Gastroesophageal sphincter (tissue), 4 donors: ENCODE data around the gene UBAC2. TPM values are rescaled to one million over a fixed set of nuclear protein-coding genes. Genes with fewer than 3 reads are reported as not detected.

ENCODE experiments used
- ATAC-seq: fragments of 150-250 bp; one replicate; pipeline ENCODE4 v1.9.1; 2016; ENCODE audit warnings: mild to moderate bottlenecking, moderate library complexity
- H3K27ac ChIP-seq, 4 donors: fragments of 200-600 bp; sonication (generic) in 3 of 4; 1 replicate in 3 of 4; 2 replicates in 1 of 4; pipeline ENCODE4 v1.5.1; 2016 to 2019
- H3K27me3 ChIP-seq: fragments of 200-600 bp; sonication (generic); one replicate; pipeline ENCODE4 v1.5.1; 2019
- H3K36me3 ChIP-seq, 2 donors: fragments of 200-600 bp; sonication (generic); one replicate each; pipeline ENCODE4 v1.5.1; 2019; ENCODE audit warnings: control low read depth in 1 of 2
- H3K4me1 ChIP-seq, 3 donors: fragments of 200-600 bp; sonication (generic); 1 replicate in 2 of 3; 2 replicates in 1 of 3; pipeline ENCODE4 v1.5.1; 2016 to 2019; ENCODE audit warnings: control low read depth in 2 of 3
- H3K4me3 ChIP-seq, 2 donors: fragments of 200-600 bp; sonication (generic); one replicate each; pipeline ENCODE4 v1.5.1; 2019; ENCODE audit warnings: mild to moderate bottlenecking in 1 of 2, moderate library complexity in 1 of 2
- H3K9me3 ChIP-seq, 3 donors: fragments of 200-600 bp; sonication (generic); one replicate each; pipeline ENCODE4 v1.5.1; 2017 to 2019; ENCODE audit warnings: control low read depth in 2 of 3
- EP300 ChIP-seq: sonication (generic); formaldehyde crosslinking; IDR thresholded peaks from one replicate; pipeline ENCODE4 v1.6.1; 2017; ENCODE audit warnings: antibody characterized with exemption, mild to moderate bottlenecking
- POLR2A ChIP-seq, 2 donors: fragments of 450-650 bp; IDR thresholded peaks; one replicate each; pipeline ENCODE4 v1.6.1; 2017; ENCODE audit warnings: antibody characterized with exemption in 2 of 2, mild to moderate bottlenecking in 2 of 2, moderate library complexity in 1 of 2
- POLR2AphosphoS5 ChIP-seq: sonication (generic); formaldehyde crosslinking; IDR thresholded peaks from one replicate; pipeline ENCODE4 v1.6.1; 2017; ENCODE audit warnings: antibody characterized with exemption
- WGBS, 2 donors: methylation state at CpG; one replicate each; pipeline ENCODE4 v1.1.5; 2018; ENCODE audit warnings: low coverage in 1 of 2; 5-methylcytosine and 5-hydroxymethylcytosine counted together
- total RNA-seq, 4 donors: library from RNA; depleted of rRNA; stranded (reverse); fragments of >200 nt; gene quantifications; one replicate each; pipeline ENCODE4 v1.1.0, GENCODE V29; 2016
- TF ChIP-seq, protein P1 (sequence below), 4 experiments: fragments of 200-600 bp in 2 of 4; fragments of 450-650 bp in 2 of 4; sonication (generic) in 1 of 4; IDR thresholded peaks; one replicate each; pipeline ENCODE4 v1.5.1; 2017 to 2019; ENCODE audit warnings: antibody characterized with exemption in 4 of 4, mild to moderate bottlenecking in 2 of 4, moderate library complexity in 2 of 4

The UBAC2 gene
- total RNA-seq, 4 donors from 2014 or later: 45.0 to 59.6 (median 52.2) TPM

DNA sequence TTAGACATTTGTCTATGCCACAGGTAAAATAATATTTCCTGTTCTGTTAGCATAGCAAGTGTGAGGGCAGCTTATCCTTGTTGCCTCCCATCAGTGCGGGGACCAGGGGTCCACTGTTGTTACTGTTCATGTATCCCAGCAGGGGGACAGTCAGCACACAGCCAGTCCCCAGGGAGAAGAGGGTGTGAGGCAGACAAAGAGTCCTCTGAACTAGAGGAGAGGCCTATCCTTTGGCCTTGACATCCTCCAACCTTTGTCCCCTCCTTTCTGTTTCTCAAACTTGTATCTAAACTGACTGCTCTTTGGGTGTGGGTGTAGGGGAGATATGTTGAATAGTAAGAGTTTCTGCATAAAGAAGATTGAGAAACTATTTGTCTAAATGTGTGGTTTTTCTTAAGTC is 60.4 kb downstream of the UBAC2 start:
- ATAC-seq: no peak
- no peaks in the 10 kb centered on the region for H3K9me3 ChIP-seq
- H3K36me3 ChIP-seq: peaks cover 0 to 6% of the 10 kb centered on the region in 2 donors
- no peaks in the 10 kb centered on the region for H3K27me3 ChIP-seq
- 79 to 100% methylated on average over 1 of the region's 1 CpG for WGBS, 2 donors
- no peak overlapping the region for H3K27ac ChIP-seq
- TF ChIP-seq, protein P1, sequence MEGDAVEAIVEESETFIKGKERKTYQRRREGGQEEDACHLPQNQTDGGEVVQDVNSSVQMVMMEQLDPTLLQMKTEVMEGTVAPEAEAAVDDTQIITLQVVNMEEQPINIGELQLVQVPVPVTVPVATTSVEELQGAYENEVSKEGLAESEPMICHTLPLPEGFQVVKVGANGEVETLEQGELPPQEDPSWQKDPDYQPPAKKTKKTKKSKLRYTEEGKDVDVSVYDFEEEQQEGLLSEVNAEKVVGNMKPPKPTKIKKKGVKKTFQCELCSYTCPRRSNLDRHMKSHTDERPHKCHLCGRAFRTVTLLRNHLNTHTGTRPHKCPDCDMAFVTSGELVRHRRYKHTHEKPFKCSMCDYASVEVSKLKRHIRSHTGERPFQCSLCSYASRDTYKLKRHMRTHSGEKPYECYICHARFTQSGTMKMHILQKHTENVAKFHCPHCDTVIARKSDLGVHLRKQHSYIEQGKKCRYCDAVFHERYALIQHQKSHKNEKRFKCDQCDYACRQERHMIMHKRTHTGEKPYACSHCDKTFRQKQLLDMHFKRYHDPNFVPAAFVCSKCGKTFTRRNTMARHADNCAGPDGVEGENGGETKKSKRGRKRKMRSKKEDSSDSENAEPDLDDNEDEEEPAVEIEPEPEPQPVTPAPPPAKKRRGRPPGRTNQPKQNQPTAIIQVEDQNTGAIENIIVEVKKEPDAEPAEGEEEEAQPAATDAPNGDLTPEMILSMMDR (IDR thresholded peaks at IDR 0.05): no peak
- TF ChIP-seq EP300: no peak
- no peak for TF ChIP-seq POLR2AphosphoS5
- no peak for TF ChIP-seq POLR2A (IDR thresholded peaks at IDR 0.05)
- no peak overlapping the region for H3K4me3 ChIP-seq
- H3K4me1 ChIP-seq: no peaks in the 10 kb centered on the region

GRCh38 chr13:99263126-99263785 is 62.6 kb downstream of the UBAC2 start:
- no peaks in the 10 kb centered on the region for H3K4me1 ChIP-seq
- WGBS, 2 donors: 70 to 84% methylated on average over 6 to 7 of the region's 7 CpGs
- no peak overlapping the region for H3K27ac ChIP-seq
- H3K4me3 ChIP-seq: no peak overlapping the region
- no peaks in the 10 kb centered on the region for H3K9me3 ChIP-seq
- H3K27me3 ChIP-seq: no peaks in the 10 kb centered on the region
- ATAC-seq: no peak
- TF ChIP-seq POLR2A (IDR thresholded peaks at IDR 0.05) (no peak), POLR2AphosphoS5 (no peak), EP300 (no peak)
- TF ChIP-seq, protein P1 (IDR thresholded peaks at IDR 0.05): no peak
- peaks cover 0 to 13% of the 10 kb centered on the region in 2 donors for H3K36me3 ChIP-seq

GRCh38 chr13:99264051-99264450 is 63.4 kb downstream of the UBAC2 start:
- Histone ChIP-seq H3K27me3 (no peaks in the 10 kb centered on the region), H3K36me3 (peaks cover 0 to 13% of the 10 kb centered on the region in 2 donors), H3K4me3 (no peak overlapping the region), H3K4me1 (peaks cover 0 to 3% (median 0%) of the 10 kb centered on the region in 3 donors), H3K27ac (no peak overlapping the region), H3K9me3 (no peaks in the 10 kb centered on the region)
- TF ChIP-seq POLR2A (IDR thresholded peaks at IDR 0.05) (no peak), POLR2AphosphoS5 (no peak), EP300 (no peak)
- TF ChIP-seq, protein P1 (IDR thresholded peaks at IDR 0.05): no peak
- no peak for ATAC-seq
- WGBS, 2 donors: no CpG with 5 or more reads among the region's 1 CpG

- no peak for TF ChIP-seq POLR2AphosphoS5
- TF ChIP-seq POLR2A (IDR thresholded peaks at IDR 0.05): no peak
- no peak for TF ChIP-seq EP300
- TF ChIP-seq, protein P1 (IDR thresholded peaks at IDR 0.05): no peak
- 76 to 78% methylated on average over 7 to 8 of the region's 8 CpGs for WGBS, 2 donors
- peaks cover 0 to 9% (median 0%) of the 10 kb centered on the region in 3 donors for H3K4me1 ChIP-seq
Measured at GRCh38 chr13:99265162-99265800, 64.6 kb downstream of the UBAC2 start.

More at GRCh38 chr13:99265162-99265800, 64.6 kb downstream of the UBAC2 start:
- H3K9me3 ChIP-seq: no peaks in the 10 kb centered on the region
- no peak for ATAC-seq
- no peaks in the 10 kb centered on the region for H3K27me3 ChIP-seq
- H3K36me3 ChIP-seq: peaks cover 0 to 7% of the 10 kb centered on the region in 2 donors
- H3K27ac ChIP-seq: no peak overlapping the region
- H3K4me3 ChIP-seq: no peak overlapping the region
